ENCODE results near the gene DNAJC1.

The DNAJC1 gene

GRCh38 chr10:22016046-22016705 is 12.6 kb upstream of the DNAJC1 start:
- H2AK5ac ChIP-seq (ENCODE audit: low read length, severe bottlenecking): no peak overlapping the region
- H3K4me2 ChIP-seq (ENCODE audit: low read length, poor library complexity, severe bottlenecking): no peak overlapping the region
- H3K4ac ChIP-seq (ENCODE audit: low read depth in 1 of 2, low read length in 2 of 2): no peak overlapping the region
- no peak overlapping the region for H4K91ac ChIP-seq (ENCODE audit: low read length)
- no peaks in the 10 kb centered on the region for H3K27me3 ChIP-seq (ENCODE audit: control insufficient read depth in 1 of 2, insufficient read depth in 1 of 2, low read length in 2 of 2)
- H3K9me3 ChIP-seq (ENCODE audit: control insufficient read depth, low read length): peaks cover 4% of the 10 kb centered on the region
- H3K27ac ChIP-seq (ENCODE audit: low read length, poor library complexity, severe bottlenecking): no peak overlapping the region
- H3K36me3 ChIP-seq (ENCODE audit: control insufficient read depth in 1 of 2, insufficient read depth in 2 of 2, low read depth in 1 of 2, low read length in 2 of 2): no peaks in the 10 kb centered on the region
- H2BK120ac ChIP-seq (ENCODE audit: low read depth, low read length): no peak overlapping the region
- no peak overlapping the region for H2BK12ac ChIP-seq (ENCODE audit: low read length in 2 of 2)
- no peak overlapping the region for H2BK5ac ChIP-seq (ENCODE audit: low read depth, low read length, poor library complexity, severe bottlenecking)
- no peak overlapping the region for H3K14ac ChIP-seq (ENCODE audit: low read length in 2 of 2)
- no peak overlapping the region for H3K23ac ChIP-seq (ENCODE audit: low read length in 2 of 2)
- no peak for DNase-seq
- 89% methylated on average over 4 of the region's 5 CpGs for WGBS
- H3K9ac ChIP-seq (ENCODE audit: low read length): peak overlapping the region; percentile 9
- H3K18ac ChIP-seq (ENCODE audit: low read depth in 1 of 2, low read length in 2 of 2): no peak overlapping the region
- H3K4me3 ChIP-seq (ENCODE audit: insufficient read depth in 1 of 2, low read depth in 1 of 2, low read length in 2 of 2): no peak overlapping the region
- no peak overlapping the region for H4K8ac ChIP-seq (ENCODE audit: low read length)
- no peak overlapping the region for H2BK15ac ChIP-seq (ENCODE audit: low read depth, poor library complexity, severe bottlenecking)
- H2AFZ ChIP-seq (ENCODE audit: low read depth, low read length): no peak overlapping the region
- H3K4me1 ChIP-seq (ENCODE audit: control insufficient read depth, insufficient read depth, low read depth, low read length): no peaks in the 10 kb centered on the region
- no peaks in the 10 kb centered on the region for H3K79me1 ChIP-seq (replicated peaks; ENCODE audit: low read length, poor library complexity, severe bottlenecking)

GRCh38 chr10:22010973-22011408 is 7.5 kb upstream of the DNAJC1 start:
- Histone ChIP-seq H2AFZ (ENCODE audit: low read depth, low read length) (no peak overlapping the region), H2BK12ac (ENCODE audit: low read length in 2 of 2) (no peak overlapping the region), H4K91ac (ENCODE audit: low read length) (no peak overlapping the region), H3K27ac (ENCODE audit: low read length, poor library complexity, severe bottlenecking) (no peak overlapping the region), H3K4me1 (ENCODE audit: control insufficient read depth, insufficient read depth, low read depth, low read length) (no peaks in the 10 kb centered on the region), H2BK120ac (ENCODE audit: low read depth, low read length) (no peak overlapping the region), H3K18ac (ENCODE audit: low read depth in 1 of 2, low read length in 2 of 2) (no peak overlapping the region), H3K27me3 (ENCODE audit: control insufficient read depth in 1 of 2, insufficient read depth in 1 of 2, low read length in 2 of 2) (no peaks in the 10 kb centered on the region), H3K4me3 (ENCODE audit: insufficient read depth in 1 of 2, low read depth in 1 of 2, low read length in 2 of 2) (no peak overlapping the region), H3K4me2 (ENCODE audit: low read length, poor library complexity, severe bottlenecking) (no peak overlapping the region), H3K9ac (ENCODE audit: low read length) (no peak overlapping the region), H4K8ac (ENCODE audit: low read length) (no peak overlapping the region), H3K14ac (ENCODE audit: low read length in 2 of 2) (no peak overlapping the region), H2AK5ac (ENCODE audit: low read length, severe bottlenecking) (no peak overlapping the region), H2BK5ac (ENCODE audit: low read depth, low read length, poor library complexity, severe bottlenecking) (no peak overlapping the region), H2BK15ac (ENCODE audit: low read depth, poor library complexity, severe bottlenecking) (no peak overlapping the region), H3K23ac (ENCODE audit: low read length in 2 of 2) (no peak overlapping the region), H3K79me1 (replicated peaks; ENCODE audit: low read length, poor library complexity, severe bottlenecking) (no peaks in the 10 kb centered on the region), H3K36me3 (ENCODE audit: control insufficient read depth in 1 of 2, insufficient read depth in 2 of 2, low read depth in 1 of 2, low read length in 2 of 2) (no peaks in the 10 kb centered on the region), H3K4ac (ENCODE audit: low read depth in 1 of 2, low read length in 2 of 2) (no peak overlapping the region), H3K9me3 (ENCODE audit: control insufficient read depth, low read length) (peaks cover 10% of the 10 kb centered on the region)
- DNase-seq: peak; percentile 29
- WGBS: no CpG with 5 or more reads among the region's 1 CpG

GRCh38 chr10:22010539-22010938 is 7.0 kb upstream of the DNAJC1 start:
- H3K4ac ChIP-seq (ENCODE audit: low read depth in 1 of 2, low read length in 2 of 2): no peak overlapping the region

DNA sequence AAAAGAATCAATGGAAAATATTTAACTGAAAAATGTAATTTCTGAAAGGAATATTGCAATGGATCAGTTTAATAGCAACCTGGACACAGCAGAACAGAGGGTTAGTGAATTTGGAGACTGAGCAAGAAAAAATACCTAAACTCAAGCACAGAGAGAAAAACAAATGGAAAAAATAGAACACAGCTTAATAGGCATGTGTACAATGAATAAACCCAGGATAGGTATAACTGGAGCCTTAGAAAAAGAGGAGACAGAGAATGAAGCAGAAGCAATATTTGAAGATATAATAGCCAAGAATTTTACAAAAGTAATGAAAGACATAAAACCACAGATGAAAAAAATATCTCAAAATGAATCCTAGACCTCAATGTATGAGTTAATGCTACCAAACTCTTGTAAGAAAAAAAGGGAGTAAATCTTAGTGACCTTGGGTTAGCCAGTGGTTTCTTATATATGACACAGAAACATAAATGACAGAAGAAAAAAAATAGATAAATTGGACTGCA is 2.9 kb upstream of the DNAJC1 start:
- Histone ChIP-seq H3K27ac (ENCODE audit: low read length, poor library complexity, severe bottlenecking) (no peak overlapping the region), H3K4me3 (ENCODE audit: insufficient read depth in 1 of 2, low read depth in 1 of 2, low read length in 2 of 2) (no peak overlapping the region), H3K36me3 (ENCODE audit: control insufficient read depth in 1 of 2, insufficient read depth in 2 of 2, low read depth in 1 of 2, low read length in 2 of 2) (no peaks in the 10 kb centered on the region), H2BK120ac (ENCODE audit: low read depth, low read length) (no peak overlapping the region), H3K27me3 (ENCODE audit: control insufficient read depth in 1 of 2, insufficient read depth in 1 of 2, low read length in 2 of 2) (no peaks in the 10 kb centered on the region), H3K4me2 (ENCODE audit: low read length, poor library complexity, severe bottlenecking) (no peak overlapping the region), H3K23ac (ENCODE audit: low read length in 2 of 2) (no peak overlapping the region), H2BK15ac (ENCODE audit: low read depth, poor library complexity, severe bottlenecking) (no peak overlapping the region), H4K8ac (ENCODE audit: low read length) (no peak overlapping the region), H3K9ac (ENCODE audit: low read length) (no peak overlapping the region), H3K14ac (ENCODE audit: low read length in 2 of 2) (no peak overlapping the region), H2AK5ac (ENCODE audit: low read length, severe bottlenecking) (no peak overlapping the region), H2BK12ac (ENCODE audit: low read length in 2 of 2) (no peak overlapping the region), H3K79me1 (replicated peaks; ENCODE audit: low read length, poor library complexity, severe bottlenecking) (no peaks in the 10 kb centered on the region), H4K91ac (ENCODE audit: low read length) (no peak overlapping the region), H3K9me3 (ENCODE audit: control insufficient read depth, low read length) (peaks cover 10% of the 10 kb centered on the region), H3K4ac (ENCODE audit: low read depth in 1 of 2, low read length in 2 of 2) (no peak overlapping the region), H3K18ac (ENCODE audit: low read depth in 1 of 2, low read length in 2 of 2) (no peak overlapping the region), H2BK5ac (ENCODE audit: low read depth, low read length, poor library complexity, severe bottlenecking) (no peak overlapping the region), H3K4me1 (ENCODE audit: control insufficient read depth, insufficient read depth, low read depth, low read length) (no peaks in the 10 kb centered on the region), H2AFZ (ENCODE audit: low read depth, low read length) (no peak overlapping the region)
- DNase-seq: no peak

More at GRCh38 chr10:22010539-22010938, 7.0 kb upstream of the DNAJC1 start:
- 76% methylated on average over 3 of the region's 4 CpGs for WGBS
- H4K8ac ChIP-seq (ENCODE audit: low read length): no peak overlapping the region
- no peak overlapping the region for H2BK15ac ChIP-seq (ENCODE audit: low read depth, poor library complexity, severe bottlenecking)
- H3K27ac ChIP-seq (ENCODE audit: low read length, poor library complexity, severe bottlenecking): no peak overlapping the region
- no peak overlapping the region for H2BK12ac ChIP-seq (ENCODE audit: low read length in 2 of 2)
- no peak overlapping the region for H3K4me3 ChIP-seq (ENCODE audit: insufficient read depth in 1 of 2, low read depth in 1 of 2, low read length in 2 of 2)
- no peak overlapping the region for H2BK5ac ChIP-seq (ENCODE audit: low read depth, low read length, poor library complexity, severe bottlenecking)
- H3K18ac ChIP-seq (ENCODE audit: low read depth in 1 of 2, low read length in 2 of 2): no peak overlapping the region
- H3K79me1 ChIP-seq (replicated peaks; ENCODE audit: low read length, poor library complexity, severe bottlenecking): no peaks in the 10 kb centered on the region
- H3K27me3 ChIP-seq (ENCODE audit: control insufficient read depth in 1 of 2, insufficient read depth in 1 of 2, low read length in 2 of 2): no peaks in the 10 kb centered on the region
- H3K14ac ChIP-seq (ENCODE audit: low read length in 2 of 2): no peak overlapping the region
- H2AFZ ChIP-seq (ENCODE audit: low read depth, low read length): no peak overlapping the region
- no peak overlapping the region for H4K91ac ChIP-seq (ENCODE audit: low read length)
- H3K9me3 ChIP-seq (ENCODE audit: control insufficient read depth, low read length): peaks cover 10% of the 10 kb centered on the region
- no peak for DNase-seq
- no peaks in the 10 kb centered on the region for H3K4me1 ChIP-seq (ENCODE audit: control insufficient read depth, insufficient read depth, low read depth, low read length)
- H3K36me3 ChIP-seq (ENCODE audit: control insufficient read depth in 1 of 2, insufficient read depth in 2 of 2, low read depth in 1 of 2, low read length in 2 of 2): no peaks in the 10 kb centered on the region
- H2BK120ac ChIP-seq (ENCODE audit: low read depth, low read length): no peak overlapping the region
- H2AK5ac ChIP-seq (ENCODE audit: low read length, severe bottlenecking): no peak overlapping the region
- H3K4me2 ChIP-seq (ENCODE audit: low read length, poor library complexity, severe bottlenecking): no peak overlapping the region
- H3K23ac ChIP-seq (ENCODE audit: low read length in 2 of 2): no peak overlapping the region
- no peak overlapping the region for H3K9ac ChIP-seq (ENCODE audit: low read length)
